Calu3 (cell line): ENCODE results near the gene AAGAB. TPM values are rescaled to one million over a fixed set of nuclear protein-coding genes. Genes with fewer than 3 reads are reported as not detected.

Experiments used
- BruUV-seq: library from RNA; stranded (reverse); fragments of 400-500 nt; replicated peaks from 2 replicates; lab custom pipeline; 2021; lab: Mats Ljungman, UMichigan
- CTCF ChIA-PET: fragments of 300-600 bp; sonication (Branson Sonifier 250); formaldehyde crosslinking; loops from one replicate; lab custom pipeline; 2022; ENCODE audit warnings: antibody characterized with exemption; lab: Charles Lee
- DNase-seq: peaks from one replicate; pipeline ENCODE4 v3.0.0; 2022
- H3K27ac Mint-ChIP-seq: one replicate; pipeline ENCODE4 v1.8.0; 2022; ENCODE audit warnings: mixed read lengths; ENCODE audit not compliant: unreplicated experiment
- H3K27me3 Mint-ChIP-seq: one replicate; pipeline ENCODE4 v1.8.0; 2022; ENCODE audit warnings: mixed read lengths; ENCODE audit not compliant: unreplicated experiment
- H3K36me3 Mint-ChIP-seq: one replicate; pipeline ENCODE4 v1.8.0; 2022; ENCODE audit warnings: mild to moderate bottlenecking, moderate library complexity, mixed read lengths; ENCODE audit not compliant: insufficient read depth, unreplicated experiment
- H3K4me1 Mint-ChIP-seq: one replicate; pipeline ENCODE4 v1.8.0; 2022; ENCODE audit warnings: mild to moderate bottlenecking, low read depth, mixed read lengths; ENCODE audit not compliant: unreplicated experiment
- H3K4me3 Mint-ChIP-seq: one replicate; pipeline ENCODE4 v1.8.0; 2022; ENCODE audit warnings: mild to moderate bottlenecking, low read depth, moderate library complexity, mixed read lengths; ENCODE audit not compliant: unreplicated experiment
- H3K9me3 Mint-ChIP-seq: one replicate; pipeline ENCODE4 v1.8.0; 2022; ENCODE audit warnings: low read depth, mixed read lengths; ENCODE audit not compliant: unreplicated experiment
- intact Hi-C: fragments of 100-400 bp; cut with micrococcal nuclease; formaldehyde crosslinking; loops from one replicate; pipeline ENCODE4 v1.10.0; 2022; ENCODE audit not compliant: unreplicated experiment
- total RNA-seq: library from RNA; stranded (reverse); gene quantifications from 2 replicates; pipeline ENCODE4 v1.2.3, GENCODE V29; 2022
- TF ChIP-seq, protein P1 (sequence below): fragments of 200-600 bp; IDR thresholded peaks from one replicate; pipeline ENCODE4 v1.8.0; 2022; ENCODE audit warnings: antibody characterized with exemption; ENCODE audit not compliant: unreplicated experiment

AAGAB gene
- total RNA-seq, 1 experiment from 2014 or later, result 68.1 TPM

DNA sequence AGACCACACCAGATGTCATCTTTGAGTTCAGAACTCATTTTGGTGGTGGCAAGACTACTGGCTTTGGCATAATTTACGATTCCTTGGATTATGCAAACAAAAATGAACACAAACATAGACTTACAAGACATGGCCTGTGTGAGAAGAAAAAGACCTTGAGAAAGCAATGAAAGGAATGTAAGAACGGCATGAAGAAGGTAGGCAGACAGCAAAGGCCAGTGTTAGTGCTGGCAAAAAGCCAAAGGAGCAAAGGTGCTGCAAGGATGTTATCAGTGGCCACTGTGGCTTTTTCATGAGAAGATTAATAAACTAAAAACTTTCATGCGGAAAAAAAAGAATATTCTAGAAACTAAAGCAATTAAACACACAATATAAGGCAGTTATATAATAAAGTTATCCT lies 21.9 kb downstream of the AAGAB start:
- DNase-seq, result no peak
- Mint-ChIP-seq H3K4me3 (no peak overlapping the region), H3K27ac (no peak overlapping the region), H3K9me3 (no peaks in the 10 kb centered on the region), H3K4me1 (peaks cover 13% of the 10 kb centered on the region), H3K36me3 (peaks cover 34% of the 10 kb centered on the region), H3K27me3 (no peaks in the 10 kb centered on the region)
- intact Hi-C loops, result no loop called here
- no TSS peak for BruUV-seq
- TF ChIP-seq, protein P1, sequence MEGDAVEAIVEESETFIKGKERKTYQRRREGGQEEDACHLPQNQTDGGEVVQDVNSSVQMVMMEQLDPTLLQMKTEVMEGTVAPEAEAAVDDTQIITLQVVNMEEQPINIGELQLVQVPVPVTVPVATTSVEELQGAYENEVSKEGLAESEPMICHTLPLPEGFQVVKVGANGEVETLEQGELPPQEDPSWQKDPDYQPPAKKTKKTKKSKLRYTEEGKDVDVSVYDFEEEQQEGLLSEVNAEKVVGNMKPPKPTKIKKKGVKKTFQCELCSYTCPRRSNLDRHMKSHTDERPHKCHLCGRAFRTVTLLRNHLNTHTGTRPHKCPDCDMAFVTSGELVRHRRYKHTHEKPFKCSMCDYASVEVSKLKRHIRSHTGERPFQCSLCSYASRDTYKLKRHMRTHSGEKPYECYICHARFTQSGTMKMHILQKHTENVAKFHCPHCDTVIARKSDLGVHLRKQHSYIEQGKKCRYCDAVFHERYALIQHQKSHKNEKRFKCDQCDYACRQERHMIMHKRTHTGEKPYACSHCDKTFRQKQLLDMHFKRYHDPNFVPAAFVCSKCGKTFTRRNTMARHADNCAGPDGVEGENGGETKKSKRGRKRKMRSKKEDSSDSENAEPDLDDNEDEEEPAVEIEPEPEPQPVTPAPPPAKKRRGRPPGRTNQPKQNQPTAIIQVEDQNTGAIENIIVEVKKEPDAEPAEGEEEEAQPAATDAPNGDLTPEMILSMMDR, result no peak
- CTCF ChIA-PET, result no interaction called here

DNA sequence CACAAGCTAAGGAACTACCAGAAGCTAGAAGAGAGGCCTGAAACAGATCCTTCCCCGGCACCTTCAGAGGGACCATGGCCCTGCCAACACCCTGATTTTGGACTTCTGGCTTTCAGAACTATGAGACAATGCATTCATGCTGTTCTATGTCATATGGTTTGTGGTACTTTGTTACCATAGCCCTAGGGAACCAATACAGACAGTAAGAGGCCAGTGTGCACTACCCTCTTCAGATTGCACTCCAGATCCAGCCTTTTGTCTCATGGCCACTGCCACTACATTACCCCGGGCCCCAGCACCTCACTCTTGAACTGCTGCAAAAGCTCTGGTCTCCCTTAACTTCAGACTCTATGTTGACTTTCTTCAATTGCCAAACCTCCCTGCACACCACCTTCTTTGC lies 24.0 kb downstream of the AAGAB start:
- no peak overlapping the region for H3K27ac Mint-ChIP-seq
- H3K4me1 Mint-ChIP-seq, result peaks cover 13% of the 10 kb centered on the region
- TF ChIP-seq, protein P1, result no peak
- CTCF ChIA-PET, result no interaction called here
- H3K9me3 Mint-ChIP-seq, result no peaks in the 10 kb centered on the region
- no TSS peak for BruUV-seq
- intact Hi-C loops, result no loop called here
- peaks cover 34% of the 10 kb centered on the region for H3K36me3 Mint-ChIP-seq
- H3K27me3 Mint-ChIP-seq, result no peaks in the 10 kb centered on the region
- DNase-seq, result no peak
- H3K4me3 Mint-ChIP-seq, result no peak overlapping the region

DNA sequence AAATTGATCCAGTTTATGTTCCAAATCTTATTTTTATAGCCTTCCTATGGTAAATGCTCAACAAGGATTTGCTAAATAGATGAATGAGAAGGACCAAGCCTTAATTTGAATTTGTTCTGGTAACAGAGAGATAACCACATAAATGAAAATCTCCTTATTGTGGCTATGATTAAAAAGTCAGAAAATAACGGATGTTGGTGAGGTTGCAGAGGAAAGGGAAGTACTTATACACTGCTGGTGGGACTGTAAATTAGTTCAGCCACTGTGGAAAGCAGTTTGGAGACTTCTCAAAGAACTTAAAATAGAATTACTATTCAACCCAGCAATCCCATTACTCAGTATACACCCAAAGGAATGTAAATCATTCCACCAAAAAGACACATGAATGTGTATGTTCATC lies 26.2 kb downstream of the AAGAB start:
- peaks cover 12% of the 10 kb centered on the region for H3K4me1 Mint-ChIP-seq
- peaks cover 16% of the 10 kb centered on the region for H3K36me3 Mint-ChIP-seq
- CTCF ChIA-PET, result no interaction called here
- intact Hi-C loops, result no loop called here
- no peak overlapping the region for H3K27ac Mint-ChIP-seq
- H3K4me3 Mint-ChIP-seq, result no peak overlapping the region
- BruUV-seq, result no TSS peak
- no peaks in the 10 kb centered on the region for H3K27me3 Mint-ChIP-seq
- DNase-seq, result no peak
- TF ChIP-seq, protein P1, result no peak
- H3K9me3 Mint-ChIP-seq, result no peaks in the 10 kb centered on the region

DNA sequence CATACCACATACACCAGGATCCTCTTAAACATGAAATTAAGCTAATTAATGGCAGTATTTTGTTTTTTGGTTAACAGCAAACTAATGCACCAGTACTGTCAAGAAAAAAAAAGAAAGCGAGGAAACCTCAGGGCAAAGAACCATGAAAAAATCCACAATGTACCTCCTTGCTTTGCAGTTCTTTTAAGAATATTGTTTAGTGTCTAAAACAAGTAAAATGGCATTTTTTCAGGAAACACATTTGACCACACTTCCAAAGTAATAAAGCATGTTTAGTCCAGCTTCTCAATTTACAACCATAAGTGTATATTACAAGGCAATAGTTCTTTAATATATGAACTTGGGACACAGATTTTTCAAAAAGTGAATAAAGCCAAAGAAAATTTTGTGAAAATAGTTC lies 26.6 kb downstream of the AAGAB start:
- Mint-ChIP-seq H3K27me3 (no peaks in the 10 kb centered on the region), H3K27ac (no peak overlapping the region), H3K9me3 (no peaks in the 10 kb centered on the region), H3K4me3 (no peak overlapping the region), H3K4me1 (peaks cover 7% of the 10 kb centered on the region), H3K36me3 (peaks cover 14% of the 10 kb centered on the region)
- BruUV-seq, result no TSS peak
- intact Hi-C loops, result no loop called here
- CTCF ChIA-PET, result no interaction called here
- no peak for DNase-seq
- TF ChIP-seq, protein P1, result no peak
